Kidney capillary endothelial cell (primary cell): ENCODE results near the gene GKN2.
"Not testable (repeated sequence)": the region's sequence is repeated elsewhere in the genome, so short reads cannot be mapped to it uniquely, and the experiment has no call there.

Experiments used
- DNase-seq: peaks from one replicate; pipeline ENCODE4 v3.0.0-alpha.2; 2018; ENCODE audit warnings: low spot score

GKN2 gene

DNA sequence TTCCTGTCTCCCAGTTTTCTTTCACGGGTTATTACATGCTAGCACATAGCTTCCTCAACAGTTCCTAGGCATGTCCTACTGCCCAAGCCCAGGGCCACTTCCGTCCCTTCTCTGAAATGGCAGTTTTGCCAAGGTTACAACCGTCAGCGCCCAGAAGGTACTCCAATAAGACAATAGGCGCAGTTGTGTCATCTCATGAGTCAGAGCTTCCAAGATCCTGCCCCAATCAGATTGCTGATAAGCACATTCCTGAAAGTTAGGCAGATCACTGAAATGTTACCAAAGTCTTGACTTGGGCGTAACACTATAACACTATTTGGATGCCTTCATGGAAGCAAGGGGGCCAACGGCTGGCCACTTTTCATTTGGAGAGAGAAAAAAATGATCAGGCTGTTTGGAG is 34.2 kb downstream of the GKN2 start:
- DNase-seq, result no peak

- DNase-seq, result no peak
Observed at GRCh38 chr2:68917034-68917718, 35.5 kb downstream of the GKN2 start.

DNA sequence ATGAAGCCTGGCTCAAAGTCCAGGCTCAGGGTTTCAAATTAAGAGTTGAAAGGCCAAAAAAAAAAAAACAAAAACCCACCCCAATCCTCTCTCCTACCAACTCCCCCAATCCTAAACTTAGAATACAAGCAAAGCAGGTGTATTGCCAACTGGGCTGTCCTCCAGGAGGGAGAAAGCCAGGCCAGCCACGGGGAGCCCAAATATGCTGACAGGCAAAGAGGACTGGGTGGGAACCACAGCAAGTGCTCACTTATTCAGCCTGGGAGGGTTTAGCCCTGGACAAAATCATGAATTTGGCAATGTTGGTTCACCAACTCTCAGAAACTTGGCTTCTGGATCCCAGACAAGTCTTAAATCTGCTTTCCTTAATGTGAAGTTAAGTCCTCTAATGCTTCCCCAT is 36.5 kb downstream of the GKN2 start:
- no peak for DNase-seq

DNA sequence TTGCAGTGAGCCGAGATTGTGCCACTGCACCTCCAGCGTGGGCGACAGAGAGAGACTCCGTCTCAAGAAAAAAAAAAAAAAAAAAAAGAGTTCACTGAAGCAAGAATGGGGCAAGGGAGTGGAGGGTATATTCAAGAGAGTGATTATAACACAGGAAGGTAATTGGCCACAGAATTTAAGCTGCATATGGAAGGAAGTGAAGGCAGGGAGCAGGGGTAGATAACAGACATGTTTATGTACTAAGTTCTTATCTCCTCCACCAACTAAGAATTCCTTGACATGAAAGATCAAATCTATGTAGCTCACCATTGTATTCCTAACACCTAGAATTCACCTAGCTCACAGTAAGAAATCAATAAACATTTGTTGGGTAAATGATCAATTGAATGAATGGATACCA is 37.3 kb downstream of the GKN2 start:
- DNase-seq, result no peak

GRCh38 chr2:68913359-68913758 is 39.3 kb downstream of the GKN2 start:
- DNase-seq, result no peak

DNA sequence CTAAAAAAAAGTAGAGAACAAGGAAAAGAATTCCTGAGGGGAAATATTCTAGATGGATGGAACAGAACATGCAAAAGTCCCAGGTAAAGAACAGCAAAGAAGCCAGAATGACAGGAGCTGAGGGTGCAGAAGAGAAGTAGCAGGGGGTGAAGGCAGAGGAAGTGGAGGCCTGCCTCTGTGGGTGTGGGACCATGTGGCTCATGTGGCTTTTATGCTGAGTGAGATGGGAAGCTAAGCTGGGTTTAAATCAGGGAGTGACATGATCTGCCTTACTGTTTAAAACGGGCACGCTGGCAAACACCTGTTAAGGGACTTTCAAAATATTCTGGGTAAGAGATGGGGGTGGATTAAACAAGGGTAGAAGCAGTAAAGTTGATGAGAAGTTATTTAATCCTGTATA is 40.0 kb downstream of the GKN2 start:
- DNase-seq, result no peak

DNA sequence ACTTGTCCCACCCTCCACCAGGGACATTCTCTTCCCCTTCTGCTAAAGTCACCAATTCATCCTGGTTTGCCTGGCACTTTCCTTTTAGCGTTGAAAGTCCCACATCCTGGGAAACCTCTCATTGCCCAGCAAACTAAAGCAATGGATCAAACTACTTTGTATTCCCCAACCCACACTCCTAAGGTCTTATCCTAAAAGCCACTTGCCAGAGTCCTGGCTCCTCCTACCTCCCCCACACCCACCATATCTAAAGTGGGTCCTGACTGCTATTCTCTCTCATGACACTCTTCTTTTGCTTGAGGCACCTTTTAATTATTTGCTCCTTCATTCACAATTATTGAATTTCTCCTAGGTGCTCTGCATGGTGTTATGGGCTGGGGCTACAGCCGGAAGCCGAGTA is 40.6 kb downstream of the GKN2 start:
- DNase-seq, result no peak

DNA sequence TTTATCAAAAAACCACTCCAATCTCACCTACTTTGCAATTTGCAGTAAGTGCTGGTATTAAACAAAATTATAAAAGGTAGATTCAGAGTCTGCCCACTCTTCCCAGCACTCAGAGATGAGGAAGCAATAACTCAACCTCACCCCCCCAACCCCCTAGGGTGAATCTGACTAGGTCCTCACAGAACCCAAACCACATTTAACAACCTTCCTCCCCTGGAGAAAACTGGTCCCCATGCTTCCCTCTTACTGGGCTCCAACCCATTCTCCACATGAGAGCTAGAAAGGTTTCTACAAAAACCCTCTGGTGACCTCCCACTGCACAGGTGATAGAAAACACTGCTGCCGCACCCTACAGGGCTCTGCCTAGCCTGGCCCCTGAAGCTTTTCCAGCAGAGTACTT is 41.0 kb downstream of the GKN2 start:
- no peak for DNase-seq

DNA sequence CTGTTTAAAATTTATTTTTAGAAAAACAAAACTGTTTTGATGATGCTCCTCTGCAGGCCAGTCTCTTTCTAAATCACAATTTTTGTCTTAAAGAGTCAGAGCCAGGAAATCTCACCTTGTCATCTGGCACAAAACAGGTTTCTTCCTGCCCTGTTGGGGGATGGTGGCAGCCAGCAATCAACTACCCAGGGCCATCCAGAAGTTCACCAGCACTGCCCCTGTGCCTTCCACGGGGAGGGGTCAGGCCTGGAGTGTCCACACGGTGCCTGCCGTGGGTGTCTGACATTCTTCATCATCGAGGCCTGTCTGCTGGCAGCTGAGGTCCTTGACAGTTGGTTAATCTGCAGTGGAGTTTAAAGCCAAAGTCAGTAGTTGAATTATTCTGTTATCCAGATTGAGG is 41.4 kb downstream of the GKN2 start:
- DNase-seq, result no peak

DNA sequence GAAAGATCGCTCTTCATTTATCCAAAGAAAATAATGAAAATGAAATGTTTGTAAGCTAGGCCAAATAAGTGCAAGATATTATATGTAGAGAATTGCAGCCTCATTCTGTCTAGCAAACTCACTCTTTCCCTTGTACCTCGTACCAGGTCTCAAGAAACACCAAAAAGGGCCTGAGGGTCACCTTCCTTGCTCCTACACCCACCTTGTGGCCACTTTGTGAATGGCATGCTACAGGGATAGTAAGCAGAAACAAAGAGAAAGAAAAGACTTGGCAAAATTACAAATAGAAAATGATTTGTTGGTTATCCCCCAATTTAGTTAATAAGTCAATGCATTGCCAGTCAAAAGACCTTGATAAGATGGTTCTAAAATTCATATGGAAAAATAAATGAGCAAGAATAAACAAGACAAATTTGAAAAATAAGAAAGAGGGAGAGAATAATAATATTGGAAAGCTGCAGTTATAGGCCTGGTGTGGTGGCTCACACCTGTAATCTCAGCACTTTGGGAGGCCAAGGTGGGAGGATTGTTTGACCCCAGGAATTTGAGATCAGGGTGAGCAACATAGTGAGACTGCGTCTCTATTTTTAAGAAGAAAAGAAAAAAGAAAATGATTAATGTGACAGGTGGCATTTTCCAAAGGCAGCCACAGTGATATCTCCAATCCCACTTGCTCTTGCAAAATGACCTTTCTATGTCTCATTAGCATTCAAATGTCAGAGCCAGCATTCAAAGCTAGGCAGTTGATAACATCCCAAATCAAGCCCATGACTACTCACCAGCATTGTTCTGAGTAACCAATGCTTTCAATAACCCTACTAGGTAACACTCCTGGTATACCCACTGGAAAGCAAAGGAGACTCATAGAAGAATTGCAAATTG is 42.7 kb downstream of the GKN2 start:
- DNase-seq, result peak; percentile 60

DNA sequence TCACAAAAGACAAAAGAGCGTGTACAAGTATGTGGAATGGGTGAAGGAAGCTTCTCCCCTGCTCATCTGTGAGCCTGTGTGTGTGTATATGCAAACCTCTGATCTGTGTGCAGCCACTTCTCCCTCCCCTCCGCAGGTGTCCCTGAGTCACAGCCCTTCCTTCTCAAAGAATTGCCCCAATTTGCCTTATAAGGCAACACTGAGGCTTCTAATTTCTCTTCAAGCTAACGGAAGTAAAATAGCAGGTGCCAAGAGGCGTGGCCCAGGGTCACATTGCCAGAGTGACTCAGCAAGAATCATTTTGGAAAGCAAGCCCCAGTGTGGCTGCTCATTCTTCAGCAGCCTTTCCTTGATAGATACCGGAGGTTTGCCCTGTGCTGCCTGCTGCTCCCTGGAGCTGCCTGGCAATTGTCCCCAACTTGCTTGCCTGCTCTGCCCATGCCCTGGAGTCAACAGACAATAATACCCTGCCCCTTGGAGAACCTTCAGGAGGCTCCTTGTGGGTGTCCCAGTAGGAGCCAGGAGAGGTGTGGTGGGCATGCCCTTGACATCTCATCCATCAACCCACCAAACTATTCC is 44.2 kb downstream of the GKN2 start:
- peak; percentile 12 for DNase-seq

DNA sequence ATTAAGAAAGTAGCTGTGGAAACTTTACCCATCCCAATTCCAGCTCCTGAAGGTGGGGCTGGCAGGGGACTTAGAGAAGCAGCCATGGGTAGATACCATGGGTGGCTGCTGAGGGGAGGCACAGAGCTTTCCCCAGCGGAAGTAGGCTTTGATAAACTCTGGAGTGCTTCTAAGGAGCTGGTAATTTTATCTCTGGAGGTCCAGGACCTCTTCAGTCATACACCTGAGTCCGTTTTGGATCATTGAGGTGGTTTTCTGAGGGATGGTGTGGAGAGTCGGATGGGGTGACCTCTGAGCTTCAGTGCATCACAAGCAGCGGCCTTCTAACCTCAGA is 44.8 kb downstream of the GKN2 start:
- DNase-seq, result no peak

DNA sequence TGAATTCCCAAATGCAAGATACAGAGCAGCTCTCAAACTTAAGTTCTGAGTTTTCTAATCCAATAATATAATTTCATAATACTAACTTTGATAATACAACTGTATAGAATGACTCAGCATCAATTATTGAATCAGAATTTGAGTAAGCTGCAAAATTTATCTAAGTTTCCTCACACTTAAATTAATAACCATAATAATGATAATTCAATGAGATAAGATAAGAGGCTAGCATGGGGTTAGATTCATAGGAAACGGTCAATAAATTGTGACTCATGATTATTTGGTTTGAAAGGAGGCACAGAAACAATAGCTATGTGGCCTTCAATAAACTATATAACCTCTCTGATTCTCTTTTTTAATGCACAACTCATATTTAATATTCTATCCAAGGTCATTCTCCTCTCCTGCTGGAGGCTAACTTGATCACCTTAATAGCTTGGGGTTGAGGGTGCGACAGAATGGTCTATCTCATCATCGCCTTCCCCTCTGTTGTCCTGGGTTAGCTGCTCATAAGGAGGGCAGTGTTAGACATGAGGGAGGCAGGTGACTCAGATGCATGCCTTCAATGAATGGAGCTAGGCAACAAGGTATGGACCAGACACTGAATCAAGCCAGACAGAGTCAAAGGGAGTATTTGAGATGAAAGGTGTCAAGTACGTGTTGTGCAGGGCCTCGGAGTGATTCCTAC is 45.3 kb downstream of the GKN2 start:
- no peak for DNase-seq

GRCh38 chr2:68906716-68907115 is 46.0 kb downstream of the GKN2 start:
- no peak for DNase-seq

DNA sequence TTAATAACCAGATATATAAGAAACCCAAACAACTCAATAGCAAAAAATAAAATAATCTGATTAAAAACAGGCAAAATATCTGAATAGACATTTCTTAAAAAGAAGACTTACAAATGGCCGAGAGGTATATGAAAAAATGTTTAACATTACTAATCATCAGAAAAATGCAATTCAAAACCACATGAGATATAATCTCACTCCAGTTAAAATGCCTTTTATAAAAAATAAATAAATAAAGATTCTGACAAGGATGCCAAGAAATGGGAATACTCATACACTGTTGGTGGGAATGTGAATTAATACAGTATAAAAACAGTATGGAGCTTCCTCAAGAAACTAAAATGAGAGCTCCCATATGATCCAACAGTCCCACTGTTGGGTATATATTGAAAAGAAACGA is 47.6 kb downstream of the GKN2 start:
- no peak for DNase-seq

DNA sequence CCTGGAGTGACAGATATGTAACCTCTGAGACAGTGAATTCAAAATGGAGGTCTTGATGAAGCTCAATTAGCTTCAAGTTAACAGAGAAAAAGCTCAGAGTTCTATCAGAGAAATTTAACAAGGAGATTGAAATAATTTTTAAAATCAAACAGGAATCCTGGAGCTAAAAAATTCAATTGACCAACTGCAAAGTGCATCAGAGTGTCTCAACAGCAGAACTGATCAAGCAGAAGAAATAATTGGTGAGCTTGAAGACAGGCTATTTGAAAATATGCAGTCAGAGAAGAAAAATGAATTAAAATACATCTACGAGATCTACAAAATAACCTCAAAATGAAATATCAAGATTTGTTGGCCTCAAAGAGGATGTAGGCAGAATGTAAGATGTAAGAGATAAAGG is 51.1 kb downstream of the GKN2 start:
- DNase-seq, result no peak

DNA sequence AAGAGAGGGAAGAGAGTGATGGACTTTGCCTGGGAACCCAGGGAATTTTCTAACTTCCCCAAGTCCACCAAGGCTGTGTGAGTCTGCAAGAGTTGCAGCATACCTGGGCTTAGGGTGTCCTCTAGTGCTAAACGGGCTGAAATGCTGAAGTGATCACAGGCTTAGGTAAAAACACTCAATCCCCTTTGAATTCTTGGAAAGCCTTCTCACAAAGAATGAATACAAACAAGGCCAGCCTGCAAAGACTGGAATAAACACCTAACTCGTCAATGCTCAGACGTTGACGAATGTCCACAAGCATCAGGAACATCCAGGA is 51.5 kb downstream of the GKN2 start:
- no peak for DNase-seq

GRCh38 chr2:68900496-68901198 is 52.0 kb downstream of the GKN2 start:
- DNase-seq, result no peak

GRCh38 chr2:68895981-68896380 is 56.7 kb downstream of the GKN2 start:
- DNase-seq, result not testable (repeated sequence)
